Mesenchymal stem cell (in vitro differentiated cells and primary cell): ENCODE data around the gene STK25.
A peak's percentile ranks its signal among the peaks of the same experiment; 100 is the strongest.

ENCODE experiments used
- DNase-seq: peaks from one replicate; pipeline ENCODE4 v3.0.0-alpha.2; 2013
- H2AFZ ChIP-seq: one replicate; pipeline ENCODE4 v1.6.1; 2013; ENCODE audit warnings: low read depth, mild to moderate bottlenecking, control low read depth, inconsistent platforms, low read length, moderate library complexity
- H2AK5ac ChIP-seq: 2 replicates; pipeline ENCODE4 v1.6.1; 2013; ENCODE audit warnings: low read length, moderate library complexity, mild to moderate bottlenecking, inconsistent platforms; ENCODE audit not compliant: severe bottlenecking
- H2BK120ac ChIP-seq: one replicate; pipeline ENCODE4 v1.6.1; 2013; ENCODE audit warnings: low read depth, mild to moderate bottlenecking, inconsistent platforms, low read length, moderate library complexity
- H2BK12ac ChIP-seq, 2 experiments: one replicate each; pipeline ENCODE4 v1.6.1; 2013; ENCODE audit warnings: inconsistent platforms in 2 of 2, low read length in 2 of 2, mild to moderate bottlenecking in 2 of 2, moderate library complexity in 2 of 2, control low read depth in 1 of 2
- H2BK15ac ChIP-seq: one replicate; pipeline ENCODE4 v1.6.1; 2013; ENCODE audit warnings: mild to moderate bottlenecking, low read depth, inconsistent platforms; ENCODE audit not compliant: poor library complexity, severe bottlenecking
- H2BK5ac ChIP-seq: 2 replicates; pipeline ENCODE4 v1.6.1; 2013; ENCODE audit warnings: low read depth, mild to moderate bottlenecking, low read length, control low read depth, inconsistent platforms; ENCODE audit not compliant: poor library complexity, severe bottlenecking
- H3K14ac ChIP-seq, 2 experiments: one replicate each; pipeline ENCODE4 v1.6.1; 2013; ENCODE audit warnings: inconsistent platforms in 2 of 2, low read length in 2 of 2, control low read depth in 1 of 2, mild to moderate bottlenecking in 1 of 2, moderate library complexity in 1 of 2
- H3K18ac ChIP-seq, 2 experiments: one replicate each; pipeline ENCODE4 v1.6.1; 2013; ENCODE audit warnings: inconsistent platforms in 2 of 2, low read length in 2 of 2, control low read depth in 1 of 2, low read depth in 1 of 2, mild to moderate bottlenecking in 1 of 2
- H3K23ac ChIP-seq, 2 experiments: one replicate each; pipeline ENCODE4 v1.6.1; 2013; ENCODE audit warnings: inconsistent platforms in 2 of 2, low read length in 2 of 2, mild to moderate bottlenecking in 2 of 2, moderate library complexity in 2 of 2, control low read depth in 1 of 2
- H3K27ac ChIP-seq: 2 replicates; pipeline ENCODE4 v1.5.1; 2013; ENCODE audit warnings: mild to moderate bottlenecking, moderate library complexity, low read length, control low read depth, inconsistent platforms; ENCODE audit not compliant: poor library complexity, severe bottlenecking
- H3K27me3 ChIP-seq, 2 experiments: 2 replicates each; pipeline versions ENCODE4 v1.6.1 to v1.7.0; 2013; ENCODE audit warnings: low read length in 2 of 2, mild to moderate bottlenecking in 2 of 2, moderate library complexity in 2 of 2, control low read depth in 1 of 2, inconsistent platforms in 1 of 2; ENCODE audit not compliant: control insufficient read depth in 1 of 2, insufficient read depth in 1 of 2
- H3K36me3 ChIP-seq, 2 experiments: 2 replicates each; pipeline versions ENCODE4 v1.6.1 to v1.7.0; 2013; ENCODE audit warnings: low read length in 2 of 2, control low read depth in 1 of 2, inconsistent platforms in 1 of 2, low read depth in 1 of 2, mild to moderate bottlenecking in 1 of 2; ENCODE audit not compliant: insufficient read depth in 2 of 2, control insufficient read depth in 1 of 2
- H3K4ac ChIP-seq, 2 experiments: one replicate each; pipeline ENCODE4 v1.6.1; 2013; ENCODE audit warnings: inconsistent platforms in 2 of 2, low read length in 2 of 2, mild to moderate bottlenecking in 2 of 2, moderate library complexity in 2 of 2, control low read depth in 1 of 2, low read depth in 1 of 2
- H3K4me1 ChIP-seq: 2 replicates; pipeline ENCODE4 v1.6.1; 2013; ENCODE audit warnings: low read depth, low read length, control low read depth; ENCODE audit not compliant: control insufficient read depth, insufficient read depth
- H3K4me2 ChIP-seq: 2 replicates; pipeline ENCODE4 v1.6.1; 2013; ENCODE audit warnings: low read length, mild to moderate bottlenecking, inconsistent platforms; ENCODE audit not compliant: poor library complexity, severe bottlenecking
- H3K4me3 ChIP-seq, 2 experiments: 2 replicates each; pipeline versions ENCODE4 v1.5.1 to v1.7.0; 2013; ENCODE audit warnings: low read length in 2 of 2, mild to moderate bottlenecking in 2 of 2, control low read depth in 1 of 2, low read depth in 1 of 2; ENCODE audit not compliant: insufficient read depth in 1 of 2
- H3K79me1 ChIP-seq: replicated peaks from 2 replicates; pipeline ENCODE4 v1.6.1; 2013; ENCODE audit warnings: mild to moderate bottlenecking, control low read depth, low read length, inconsistent platforms; ENCODE audit not compliant: poor library complexity, severe bottlenecking
- H3K9ac ChIP-seq: 2 replicates; pipeline ENCODE4 v1.7.0; 2013; ENCODE audit warnings: mild to moderate bottlenecking, low read length, moderate library complexity
- H3K9me3 ChIP-seq: 2 replicates; pipeline ENCODE4 v1.7.0; 2013; ENCODE audit warnings: mild to moderate bottlenecking, low read length; ENCODE audit not compliant: control insufficient read depth
- H4K8ac ChIP-seq: one replicate; pipeline ENCODE4 v1.6.1; 2013; ENCODE audit warnings: inconsistent platforms, mild to moderate bottlenecking, low read length, moderate library complexity
- H4K91ac ChIP-seq: one replicate; pipeline ENCODE4 v1.6.1; 2013; ENCODE audit warnings: mild to moderate bottlenecking, low read length, inconsistent platforms
- WGBS: methylation state at CpG from one replicate; pipeline ENCODE4 v1.1.7; 2013; ENCODE audit warnings: mixed read lengths; 5-methylcytosine and 5-hydroxymethylcytosine counted together

STK25 gene

DNA sequence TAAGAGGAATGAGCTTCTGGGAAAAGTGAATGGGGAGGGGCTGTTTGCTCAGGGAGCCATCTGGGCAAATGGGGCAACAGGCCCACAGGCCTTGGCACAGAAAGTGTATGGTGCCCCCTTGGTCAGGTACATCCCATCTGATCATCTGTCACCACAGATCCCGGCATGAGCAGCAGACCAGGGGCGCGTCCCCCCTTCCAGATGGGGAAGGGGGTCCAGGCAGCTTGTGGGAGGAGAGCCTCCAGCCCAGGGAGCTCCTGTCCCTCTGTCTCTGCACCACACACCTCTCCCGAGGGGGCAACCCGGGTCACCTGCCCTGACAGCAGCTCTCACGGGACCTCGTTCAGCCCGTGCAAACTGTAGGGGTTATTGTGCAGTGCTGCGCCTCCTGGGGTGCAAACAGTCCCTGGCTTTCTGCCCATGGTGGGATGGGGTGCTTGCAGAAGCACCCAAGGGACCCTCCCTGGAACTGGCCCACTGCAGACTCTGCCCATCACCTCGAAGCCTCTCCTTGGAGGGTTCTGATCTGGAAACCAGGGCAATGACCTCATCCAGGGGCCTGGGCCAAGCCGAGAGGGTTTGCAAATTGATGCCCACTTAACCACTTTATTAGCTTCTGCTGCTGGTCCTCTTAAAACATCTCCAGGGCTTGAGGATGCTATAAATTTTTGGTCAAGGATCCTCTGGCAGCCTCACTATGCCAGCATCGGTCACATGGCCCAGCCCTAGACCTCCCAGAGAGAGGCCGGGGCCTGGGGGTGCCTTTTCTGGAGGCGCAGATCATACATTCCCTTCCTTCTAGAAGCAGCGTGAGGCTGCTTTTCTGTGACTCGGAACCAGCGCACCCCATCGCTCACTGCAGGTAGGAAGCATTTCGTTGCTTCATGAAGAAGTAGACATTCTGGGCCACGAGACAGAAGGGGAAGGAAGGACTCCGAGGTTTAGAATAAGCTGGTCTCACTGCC lies 42.5 kb upstream of the STK25 start:
- Histone ChIP-seq H3K4me2 (no peak overlapping the region), H2AK5ac (peak overlapping the region; percentile 22), H3K14ac (peak overlapping the region in 1 of 2 experiments; percentile 93), H2BK5ac (no peak overlapping the region), H3K4ac (peak overlapping the region in 1 of 2 experiments; percentile 48), H2BK120ac (no peak overlapping the region), H4K8ac (peak overlapping the region; percentile 35), H4K91ac (no peak overlapping the region), H3K23ac (no peak overlapping the region), H3K4me1 (peaks cover 23% of the 10 kb centered on the region), H3K18ac (peak overlapping the region; percentile 55 to 88), H3K27me3 (peaks cover 0 to 70% of the 10 kb centered on the region in 2 experiments), H2BK15ac (peak overlapping the region; percentile 67), H3K4me3 (no peak overlapping the region), H2BK12ac (peak overlapping the region in 1 of 2 experiments; percentile 90), H3K27ac (no peak overlapping the region), H3K9me3 (peaks cover 7% of the 10 kb centered on the region), H2AFZ (no peak overlapping the region), H3K79me1 (peaks cover 1% of the 10 kb centered on the region), H3K9ac (no peak overlapping the region), H3K36me3 (no peaks in the 10 kb centered on the region)
- WGBS: 86% methylated on average over 21 of the region's 21 CpGs
- no peak for DNase-seq

DNA sequence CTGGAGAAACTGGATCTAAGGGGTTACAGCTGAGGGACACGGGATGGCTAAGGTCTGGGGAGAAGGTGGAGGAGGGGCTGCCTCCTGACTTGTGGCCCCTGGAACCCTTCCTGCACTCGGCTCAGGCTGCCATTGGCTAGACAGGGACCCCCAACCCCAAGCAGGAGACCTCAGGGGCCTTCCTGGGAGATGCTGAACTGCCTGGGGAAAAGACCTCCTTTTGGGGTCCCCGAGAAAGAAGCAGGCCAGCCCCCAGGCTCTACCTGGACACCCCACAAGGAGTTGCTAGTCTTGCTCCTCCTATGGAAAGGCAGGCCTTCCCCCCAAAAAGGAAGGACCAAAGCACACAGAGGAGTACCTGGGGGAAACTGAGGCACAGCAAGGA lies 40.1 kb upstream of the STK25 start:
- H3K4me1 ChIP-seq: peaks cover 33% of the 10 kb centered on the region
- no peak overlapping the region for H4K8ac ChIP-seq
- H3K23ac ChIP-seq: no peak overlapping the region
- H4K91ac ChIP-seq: peak overlapping the region; percentile 61
- no peaks in the 10 kb centered on the region for H3K36me3 ChIP-seq
- H3K18ac ChIP-seq: peak overlapping the region in 1 of 2 experiments; percentile 48
- peak overlapping the region; percentile 86 for H2AK5ac ChIP-seq
- H3K14ac ChIP-seq: no peak overlapping the region
- no peak overlapping the region for H3K27ac ChIP-seq
- peaks cover 0 to 56% of the 10 kb centered on the region in 2 experiments for H3K27me3 ChIP-seq
- H3K79me1 ChIP-seq: peaks cover 1% of the 10 kb centered on the region
- H3K4me3 ChIP-seq: no peak overlapping the region
- 91% methylated on average over 3 of the region's 3 CpGs for WGBS
- no peak overlapping the region for H2BK120ac ChIP-seq
- no peak for DNase-seq
- no peak overlapping the region for H2BK5ac ChIP-seq
- peak overlapping the region in 1 of 2 experiments; percentile 11 for H2BK12ac ChIP-seq
- H3K4me2 ChIP-seq: no peak overlapping the region
- H3K4ac ChIP-seq: no peak overlapping the region
- no peak overlapping the region for H2AFZ ChIP-seq
- H3K9ac ChIP-seq: no peak overlapping the region
- H2BK15ac ChIP-seq: peak overlapping the region; percentile 12
- H3K9me3 ChIP-seq: no peaks in the 10 kb centered on the region

DNA sequence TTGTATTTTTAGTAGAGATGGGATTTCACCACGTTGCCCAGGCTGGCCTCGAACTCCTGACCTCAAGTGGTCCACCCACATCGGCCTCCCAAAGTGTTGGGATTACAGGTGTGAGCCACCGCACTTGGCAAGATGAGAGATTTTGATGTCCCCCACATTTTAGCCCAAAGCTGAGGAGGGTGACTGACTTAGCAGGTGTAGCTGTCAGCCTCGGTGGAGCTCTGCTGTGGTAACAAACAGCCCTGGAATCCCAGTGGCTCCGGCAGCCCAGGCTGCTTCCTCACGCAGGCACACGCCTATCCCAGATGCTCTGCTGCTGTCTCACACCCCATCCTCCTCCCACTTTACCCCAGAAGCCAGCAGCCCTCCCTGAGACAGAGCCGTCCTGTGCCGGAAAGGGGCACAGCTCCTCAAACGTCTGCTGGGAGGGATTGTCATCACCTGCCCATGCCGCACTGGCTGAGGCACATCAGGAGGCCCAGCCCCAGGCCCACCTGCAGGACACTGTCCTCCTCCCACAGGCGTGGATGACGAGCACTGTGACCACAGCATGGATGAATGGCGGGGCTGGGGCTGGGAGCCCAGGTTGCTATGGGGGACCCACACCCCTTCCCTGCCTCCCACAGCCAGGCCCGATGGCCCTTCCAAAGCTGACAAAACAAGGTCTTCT lies 39.5 kb upstream of the STK25 start:
- Histone ChIP-seq H3K9ac (no peak overlapping the region), H3K4me3 (no peak overlapping the region), H3K4me2 (no peak overlapping the region), H3K79me1 (peaks cover 1% of the 10 kb centered on the region), H3K4ac (no peak overlapping the region), H2BK5ac (no peak overlapping the region), H2AK5ac (peak overlapping the region; percentile 74), H3K23ac (no peak overlapping the region), H3K36me3 (no peaks in the 10 kb centered on the region), H2BK15ac (no peak overlapping the region), H3K27ac (peak overlapping the region; percentile 68), H2BK12ac (peak overlapping the region in 1 of 2 experiments; percentile 7), H3K18ac (peak overlapping the region in 1 of 2 experiments; percentile 28), H2BK120ac (no peak overlapping the region), H3K9me3 (no peaks in the 10 kb centered on the region), H3K14ac (no peak overlapping the region), H4K8ac (no peak overlapping the region), H2AFZ (no peak overlapping the region), H3K27me3 (peaks cover 0 to 59% of the 10 kb centered on the region in 2 experiments), H3K4me1 (peaks cover 33% of the 10 kb centered on the region), H4K91ac (peak overlapping the region; percentile 61)
- DNase-seq: no peak
- WGBS: 90% methylated on average over 15 of the region's 16 CpGs
